NCI-H2196 treated with DMSO at 0.1 percent for 48 hours (cell line): Measurements from ENCODE around the gene TIGD3.

ENCODE experiments used
- DNase-seq: peaks from one replicate; lab custom pipeline; 2025; ENCODE audit not compliant: unreplicated experiment; lab: John Stamatoyannopoulos, UW

TIGD3 gene

DNA sequence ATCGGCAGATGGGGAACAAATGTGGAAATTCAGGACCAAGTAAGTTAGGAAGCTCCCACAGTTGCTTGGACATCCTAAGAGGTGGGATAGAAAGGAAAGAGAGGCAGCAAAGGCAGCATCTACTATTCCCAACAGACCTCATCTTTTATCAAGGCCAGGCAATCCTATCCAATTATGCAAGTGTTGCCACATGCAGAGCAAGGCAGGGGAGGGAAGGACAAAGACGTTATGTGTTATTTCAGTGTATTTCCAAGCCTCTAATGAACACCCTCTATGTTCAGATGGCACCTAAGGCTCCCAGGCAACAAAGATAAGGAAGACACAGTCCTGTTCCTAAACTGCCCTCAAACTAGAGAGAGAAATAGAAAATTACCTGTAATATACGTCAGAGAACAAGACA, 9.2 kb downstream of the TIGD3 start:
- DNase-seq, result no peak

GRCh38 chr11:65366340-65366773, 11.8 kb downstream of the TIGD3 start:
- peak; percentile 71 for DNase-seq

GRCh38 chr11:65370659-65371049, 16.1 kb downstream of the TIGD3 start:
- DNase-seq, result no peak

DNA sequence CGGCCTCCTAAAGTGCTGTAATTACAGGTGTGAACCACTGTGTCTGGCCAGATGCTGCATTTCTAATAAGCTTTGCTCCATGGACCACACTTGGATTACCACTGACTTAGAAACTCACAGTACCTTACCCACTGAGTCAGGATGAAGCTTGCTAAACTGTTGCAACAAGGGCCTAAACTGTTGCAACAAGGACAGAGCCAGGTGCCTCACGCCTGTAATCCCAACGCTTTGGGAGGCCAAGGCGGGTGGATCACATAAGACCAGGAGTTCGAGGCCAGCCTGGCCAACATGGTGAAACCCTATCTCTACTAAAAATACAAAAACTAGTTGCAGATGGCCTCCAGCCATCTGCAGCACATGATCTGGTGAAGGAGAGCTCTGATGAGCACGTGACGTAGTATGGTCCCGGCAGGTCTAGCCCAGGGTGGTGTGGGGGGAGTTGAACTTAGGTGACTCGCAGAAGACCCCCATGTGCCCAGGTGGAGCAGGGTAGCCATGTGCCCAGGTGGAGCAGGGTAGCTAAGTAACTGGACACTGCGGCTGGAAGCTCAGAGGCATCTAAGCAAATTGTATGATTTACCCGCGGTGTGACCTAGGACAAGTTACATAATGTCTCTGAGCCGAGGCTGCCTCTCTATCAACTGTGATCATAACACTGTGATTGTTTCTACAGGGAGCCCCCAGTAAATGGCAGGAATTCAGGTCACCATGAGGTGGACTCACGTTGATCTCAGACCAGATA, 19.5 kb downstream of the TIGD3 start:
- no peak for DNase-seq

GRCh38 chr11:65375012-65375411, 20.5 kb downstream of the TIGD3 start:
- DNase-seq, result no peak

DNA sequence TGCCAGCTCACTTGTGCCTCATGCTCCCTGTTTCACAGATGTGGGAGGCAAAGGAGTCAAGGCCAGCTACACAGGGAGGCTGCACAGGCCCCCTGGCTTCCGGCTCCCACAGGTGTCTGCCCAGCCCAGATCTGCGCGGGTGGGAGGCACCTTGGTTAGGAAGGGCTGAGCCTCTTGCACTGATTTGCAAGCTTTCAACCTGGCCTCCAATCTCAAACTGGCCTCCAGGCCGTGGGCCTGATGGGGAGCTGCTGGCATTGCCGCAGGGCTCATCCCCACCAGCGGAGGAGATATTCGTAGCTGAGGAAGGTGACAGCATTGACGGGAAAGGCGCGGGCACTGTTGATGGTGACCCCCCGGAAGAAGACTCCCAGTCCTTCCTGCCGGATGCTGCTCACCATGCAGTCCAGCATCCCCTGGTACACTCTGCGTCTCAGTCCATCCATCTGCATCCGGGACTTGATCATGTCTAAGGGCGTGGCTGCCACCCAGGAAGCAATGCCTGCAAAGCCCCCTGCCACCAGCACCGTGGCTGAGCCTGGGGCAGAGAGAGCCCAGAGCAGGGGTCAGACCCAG, 21.7 kb downstream of the TIGD3 start:
- DNase-seq, result no peak

GRCh38 chr11:65377036-65377435, 22.5 kb downstream of the TIGD3 start:
- no peak for DNase-seq

DNA sequence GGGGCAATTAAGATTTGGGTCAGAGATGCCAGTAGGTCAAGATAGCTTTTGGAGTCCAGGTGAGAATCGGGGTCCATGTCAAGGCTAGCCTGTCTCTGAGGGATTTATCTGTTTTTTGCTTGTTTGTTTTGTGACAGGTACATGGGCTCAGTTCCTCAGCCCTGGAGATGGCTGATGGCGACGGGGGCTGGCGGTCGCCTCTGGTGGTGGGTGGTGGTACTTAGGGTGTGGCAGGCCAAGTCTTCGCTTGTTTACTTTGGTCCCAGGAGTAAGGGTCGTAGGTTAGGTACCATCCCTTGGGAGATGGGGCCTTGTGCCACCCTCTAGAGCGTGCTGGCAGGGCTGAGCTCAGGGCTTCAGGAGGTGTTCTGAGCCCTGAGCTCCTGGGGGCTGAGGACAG, 23.2 kb downstream of the TIGD3 start:
- DNase-seq, result no peak

- DNase-seq, result no peak
Measured at GRCh38 chr11:65378208-65378927, 23.8 kb downstream of the TIGD3 start.

DNA sequence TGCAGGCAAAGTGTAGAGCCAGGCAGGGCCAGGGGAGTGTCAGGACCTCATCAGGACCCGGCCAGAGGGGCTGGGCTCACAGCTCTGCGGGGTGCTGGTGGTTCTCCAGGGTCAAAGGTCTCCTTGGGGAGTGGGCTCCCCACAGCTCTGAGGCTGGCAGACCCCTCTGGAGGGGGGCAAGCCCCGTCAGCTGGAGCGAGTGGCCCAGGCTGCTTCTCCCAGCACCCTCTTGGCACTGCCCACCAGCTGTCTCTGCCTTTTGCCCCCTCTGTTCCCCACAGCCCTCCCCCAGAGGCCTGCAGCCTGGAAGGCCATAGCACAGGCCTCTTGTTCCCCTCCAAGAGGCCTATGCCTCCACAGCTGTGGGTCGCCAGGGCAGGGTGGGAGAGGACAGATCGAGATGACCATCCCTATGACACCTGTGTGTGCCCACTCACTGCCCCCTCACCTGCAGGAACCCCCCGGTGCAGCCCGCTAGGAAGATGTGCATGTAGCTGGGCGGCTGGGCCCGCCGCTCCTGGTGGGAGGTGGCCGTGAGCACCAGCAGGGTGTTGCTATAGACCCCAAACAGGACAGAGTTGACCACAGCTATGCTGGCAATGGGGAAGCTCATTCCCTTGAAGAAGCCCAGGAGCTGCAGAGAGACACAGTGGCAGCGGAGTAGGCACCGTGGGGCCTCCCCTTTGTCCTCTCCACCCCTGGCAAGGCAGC, 24.5 kb downstream of the TIGD3 start:
- no peak for DNase-seq

DNA sequence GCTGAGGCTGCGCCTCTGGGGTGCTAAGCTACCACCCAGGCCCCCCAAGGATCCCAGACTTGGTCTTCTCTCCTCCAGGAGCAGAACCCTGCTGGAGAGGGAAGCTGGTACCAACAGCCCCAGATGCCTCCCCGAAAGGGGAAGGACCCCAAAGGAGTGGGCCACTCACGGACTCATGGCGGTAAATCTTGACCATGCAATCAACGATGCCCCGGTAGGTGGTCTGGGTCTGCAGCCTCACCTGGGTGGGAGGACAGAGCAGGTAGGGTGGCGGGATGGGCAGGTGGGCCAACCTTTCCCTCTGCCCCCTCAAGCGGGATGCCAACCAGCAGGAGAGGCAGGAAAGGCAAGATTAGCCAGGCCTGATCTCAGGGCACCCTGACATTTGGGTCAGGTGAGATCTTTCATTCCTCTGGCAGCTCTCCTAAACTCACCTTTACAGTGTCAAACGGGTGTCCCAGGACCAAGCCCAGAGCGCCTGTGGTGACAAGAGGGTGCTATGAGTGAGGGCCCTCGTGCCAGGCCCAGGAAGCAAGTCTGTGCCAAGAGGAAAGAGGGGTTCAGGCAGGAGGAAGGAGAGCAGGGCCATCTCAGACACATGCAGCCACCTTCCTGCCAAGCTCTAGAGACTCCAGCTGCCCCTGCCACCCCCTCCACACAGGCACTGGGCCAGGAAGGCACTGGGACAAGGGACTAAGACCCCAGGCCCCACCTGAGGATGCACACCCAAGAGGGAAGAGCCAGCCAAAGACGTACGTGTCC, 25.3 kb downstream of the TIGD3 start:
- DNase-seq, result no peak

DNA sequence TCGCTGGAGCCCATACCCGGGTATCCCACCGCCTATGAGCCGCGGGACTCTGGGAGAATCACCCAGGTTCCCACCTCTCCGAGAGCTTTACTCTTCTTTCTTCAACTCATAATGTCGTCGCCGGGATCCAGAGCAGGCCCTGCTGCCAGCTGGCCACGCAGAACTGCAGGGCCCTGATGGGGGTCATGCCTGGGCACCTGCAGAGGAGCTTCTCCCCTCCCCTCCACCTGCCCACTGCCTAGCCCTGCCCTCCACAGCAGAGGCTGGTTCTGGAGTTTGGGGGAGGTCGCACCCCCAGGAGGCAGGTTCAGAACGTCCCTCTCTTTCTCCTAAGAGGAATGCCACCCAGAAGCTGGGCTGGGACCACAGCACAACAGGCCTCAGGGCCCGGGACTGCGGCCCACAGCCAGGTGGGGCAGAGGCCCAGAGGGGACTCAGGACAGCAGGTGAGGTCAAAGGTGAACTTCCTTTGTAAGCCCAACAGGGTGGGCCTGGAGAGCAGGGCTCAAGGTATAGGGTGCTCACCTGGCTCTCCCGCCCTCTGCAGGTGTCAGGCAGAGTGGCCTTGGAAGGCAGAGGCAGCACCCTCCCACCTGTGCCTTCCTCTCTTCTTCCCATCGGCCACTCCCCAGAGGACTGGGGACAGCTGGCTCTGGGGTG, 26.0 kb downstream of the TIGD3 start:
- DNase-seq, result no peak

DNA sequence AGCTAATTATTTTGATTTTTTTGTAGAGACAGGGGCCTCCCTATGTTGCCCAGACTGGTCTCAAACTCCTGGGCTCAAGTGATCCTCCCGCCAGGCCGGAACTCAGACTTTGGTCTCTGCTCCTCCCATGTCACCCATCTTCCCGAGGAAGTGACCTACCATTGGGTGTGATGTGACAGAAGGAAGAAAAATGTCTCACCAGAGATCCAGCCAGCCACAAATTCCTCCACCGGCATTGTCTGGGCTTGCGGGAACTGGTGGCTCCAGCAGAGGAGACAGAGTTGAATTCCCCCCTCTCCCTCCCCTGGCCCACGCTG, 27.1 kb downstream of the TIGD3 start:
- no peak for DNase-seq

GRCh38 chr11:65382033-65382803, 27.7 kb downstream of the TIGD3 start, which contains the start of gene SLC25A45:
Gene SLC25A45 (minus strand): TSS chr11:65382646. CDS start chr11:65381951, 695 bp downstream.
- peak; percentile 92 for DNase-seq

DNA sequence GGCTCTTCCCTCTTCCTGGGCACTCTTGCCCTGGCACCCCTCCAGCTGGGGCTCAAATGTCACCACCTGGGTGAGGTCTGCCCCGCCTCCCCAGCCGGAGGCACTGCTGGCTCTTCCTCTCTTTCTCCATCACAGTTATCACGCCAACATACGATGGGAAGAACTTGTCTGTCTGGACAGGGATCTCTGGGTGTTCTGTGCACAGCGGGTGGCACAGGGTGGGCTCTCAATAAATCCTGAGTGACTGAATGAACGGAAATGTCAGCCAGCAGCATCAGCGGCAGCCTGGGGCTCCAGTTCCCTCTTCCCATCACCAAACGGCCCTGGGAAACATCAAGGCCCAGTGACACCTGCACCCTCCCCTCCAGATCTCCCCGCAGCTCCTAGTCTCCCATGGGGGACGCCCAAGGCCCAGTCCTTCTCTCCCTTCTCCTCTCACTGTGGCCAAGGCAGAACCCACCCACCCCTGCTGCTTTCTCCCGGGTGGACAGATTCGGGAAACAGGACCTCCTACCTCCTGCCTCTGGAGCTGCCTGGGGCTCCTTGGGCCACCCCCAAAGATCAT, 28.3 kb downstream of the TIGD3 start:
- DNase-seq, result no peak

DNA sequence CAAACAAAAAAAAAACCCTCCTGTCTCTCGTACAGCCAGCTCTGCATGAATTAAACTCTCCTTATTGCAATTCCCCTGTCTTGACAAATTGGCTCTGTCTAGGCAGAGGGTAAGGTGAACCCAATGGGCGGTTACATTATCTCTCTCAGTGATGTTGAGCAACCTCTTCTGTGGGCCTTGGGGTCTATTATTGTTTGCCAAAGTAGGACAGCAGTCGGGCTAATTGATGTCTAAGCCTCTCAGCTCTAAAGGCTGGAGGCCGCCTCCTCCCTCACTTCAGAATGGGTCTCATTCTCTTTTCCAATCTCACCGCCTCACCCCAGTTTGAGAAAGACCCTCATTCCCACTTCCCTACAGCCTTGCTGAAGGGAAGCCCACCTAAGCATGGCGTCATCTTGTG, 29.2 kb downstream of the TIGD3 start:
- DNase-seq, result no peak

- DNase-seq, result no peak
Measured at GRCh38 chr11:65384301-65384889, 29.8 kb downstream of the TIGD3 start.

DNA sequence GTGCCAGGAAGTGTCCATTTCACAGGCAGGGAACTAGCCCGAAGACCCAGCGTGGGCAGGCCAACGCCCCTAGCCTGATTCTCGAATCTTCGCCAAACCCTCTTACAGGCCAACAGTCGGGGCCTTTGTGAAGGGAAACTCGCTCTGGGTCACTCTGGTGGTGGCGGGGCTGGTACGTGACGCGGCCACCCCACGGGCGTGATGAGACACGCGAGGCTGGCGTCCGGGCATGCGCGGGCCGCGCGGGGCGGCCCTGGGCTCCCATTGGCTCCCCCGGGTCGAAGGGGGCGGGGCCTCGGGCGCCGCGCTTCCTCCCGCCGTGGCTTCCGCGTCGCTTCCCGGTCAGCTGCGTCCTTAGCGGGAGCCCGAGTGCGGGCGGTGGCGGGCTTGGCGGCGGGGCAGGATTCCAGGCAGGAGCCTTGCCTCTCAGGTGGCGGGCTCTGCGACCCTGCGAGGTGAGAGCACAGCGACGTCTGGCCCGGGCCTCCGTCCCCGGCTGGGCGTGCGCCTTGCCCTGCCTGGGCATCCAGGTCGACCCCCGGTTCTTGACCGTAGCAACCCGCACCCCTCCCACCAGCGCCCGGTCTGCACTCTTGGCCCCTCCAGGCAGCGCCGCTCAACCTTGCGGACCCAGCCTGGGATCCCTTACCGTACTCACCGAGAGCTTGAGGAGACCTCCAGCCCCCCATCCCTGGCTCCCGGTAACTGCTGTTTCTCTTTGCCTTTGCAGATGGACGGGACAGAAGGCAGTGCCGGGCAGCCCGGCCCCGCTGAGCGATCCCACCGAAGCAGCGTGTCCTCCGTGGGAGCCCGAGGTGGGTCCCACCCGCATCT, 32.0 kb downstream of the TIGD3 start, which contains the start of gene FRMD8:
Gene FRMD8 (plus strand): TSS at position 331 of the 834 bp plus-strand sequence. CDS start 400 bp downstream, at position 731.
- DNase-seq, result peak; percentile 33
